ENCODE results near the gene RAB9A. TPM values are rescaled to one million over a fixed set of nuclear protein-coding genes. Genes with fewer than 3 reads are reported as not detected.

Gene RAB9A
- total RNA-seq, 1 experiment from 2014 or later = 15.3 TPM

GRCh38 chrX:13702111-13702789 lies 13.3 kb downstream of the RAB9A start:
- Histone ChIP-seq H3K4me1 (ENCODE audit: control insufficient read depth, insufficient read depth, low read length) (no peaks in the 10 kb centered on the region), H3K36me3 (ENCODE audit: control insufficient read depth, insufficient read depth, low read length) (no peaks in the 10 kb centered on the region), H3K27ac (ENCODE audit: low read length) (no peak overlapping the region), H3K4me3 (ENCODE audit: low read depth in 2 of 2, low read length in 2 of 2) (no peak overlapping the region), H3K9me3 (ENCODE audit: control insufficient read depth, insufficient read depth, low read depth, low read length) (no peaks in the 10 kb centered on the region), H3K27me3 (ENCODE audit: control insufficient read depth, insufficient read depth, low read length) (no peaks in the 10 kb centered on the region)
- BruUV-seq (replicated peaks) = no TSS peak
- CTCF ChIA-PET = no interaction called here
- DNase-seq (ENCODE audit: low read depth, low spot score) = no peak
- intact Hi-C loops (cut with micrococcal nuclease; ENCODE audit: unreplicated experiment) (no loop called here), in situ Hi-C loops (cut with HindIII; ENCODE audit: low pct_unique_long_range_greater_than_20kb, low sequenced_read_pairs) (no loop called here)
- POLR2A ChIA-PET = no interaction called here
- TF ChIP-seq POLR2AphosphoS5 (IDR thresholded peaks at IDR 0.05; ENCODE audit: low read depth, low read length) = no peak
- TF ChIP-seq CTCF (IDR thresholded peaks at IDR 0.05) = no peak
- TF ChIP-seq TCF7L2 (IDR thresholded peaks at IDR 0.05; ENCODE audit: low read depth, low read length) = no peak
- TF ChIP-seq SIN3A (IDR thresholded peaks at IDR 0.05; ENCODE audit: borderline replicate concordance, insufficient read depth, low read depth, low read length) = no peak
- no peak for TF ChIP-seq REST (IDR thresholded peaks at IDR 0.05; ENCODE audit: insufficient read depth in 1 of 2, low read depth in 2 of 2, low read length in 1 of 2)
- ATAC-seq = no peak

GRCh38 chrX:13703135-13703534 lies 14.2 kb downstream of the RAB9A start:
- in situ Hi-C loops (cut with HindIII; ENCODE audit: low pct_unique_long_range_greater_than_20kb, low sequenced_read_pairs) (no loop called here), intact Hi-C loops (cut with micrococcal nuclease; ENCODE audit: unreplicated experiment) (no loop called here)
- Histone ChIP-seq H3K9me3 (ENCODE audit: control insufficient read depth, insufficient read depth, low read depth, low read length) (no peaks in the 10 kb centered on the region), H3K27ac (ENCODE audit: low read length) (no peak overlapping the region), H3K27me3 (ENCODE audit: control insufficient read depth, insufficient read depth, low read length) (no peaks in the 10 kb centered on the region), H3K4me3 (ENCODE audit: low read depth in 2 of 2, low read length in 2 of 2) (no peak overlapping the region), H3K4me1 (ENCODE audit: control insufficient read depth, insufficient read depth, low read length) (no peaks in the 10 kb centered on the region), H3K36me3 (ENCODE audit: control insufficient read depth, insufficient read depth, low read length) (no peaks in the 10 kb centered on the region)
- ChIA-PET CTCF (no interaction called here), POLR2A (no interaction called here)
- TF ChIP-seq POLR2AphosphoS5 (IDR thresholded peaks at IDR 0.05; ENCODE audit: low read depth, low read length) (no peak), TCF7L2 (IDR thresholded peaks at IDR 0.05; ENCODE audit: low read depth, low read length) (no peak), REST (IDR thresholded peaks at IDR 0.05; ENCODE audit: insufficient read depth in 1 of 2, low read depth in 2 of 2, low read length in 1 of 2) (no peak), CTCF (IDR thresholded peaks at IDR 0.05) (no peak), SIN3A (IDR thresholded peaks at IDR 0.05; ENCODE audit: borderline replicate concordance, insufficient read depth, low read depth, low read length) (no peak)
- ATAC-seq (no peak), DNase-seq (ENCODE audit: low read depth, low spot score) (no peak)
- BruUV-seq (replicated peaks) = no TSS peak
